K562 (cell line): ENCODE measurements around the gene RGS9. TPM values are rescaled to one million over a fixed set of nuclear protein-coding genes. Genes with fewer than 3 reads are reported as not detected.

Source experiments
- BCOR ChIP-seq: fragments of 450-650 bp; IDR thresholded peaks from 2 replicates; pipeline ENCODE4 v1.6.1; 2016
- HNRNPL ChIP-seq: fragments of 200-400 bp; formaldehyde crosslinking; IDR thresholded peaks from 2 replicates; pipeline ENCODE4 v1.6.1; 2017; ENCODE audit warnings: low read depth, mild to moderate bottlenecking, low read length
- MAFG ChIP-seq: fragments of 450-650 bp; conservative IDR thresholded peaks from 2 replicates; pipeline ENCODE4 v1.6.1; 2016; ENCODE audit warnings: missing genetic modification characterization, missing compliant biosample characterization
- NCOA6 ChIP-seq: fragments of 450-650 bp; IDR thresholded peaks from 2 replicates; pipeline ENCODE4 v1.6.1; 2017; ENCODE audit warnings: mild to moderate bottlenecking
- POLR2H ChIP-seq: IDR thresholded peaks from 2 replicates; pipeline ENCODE4 v1.6.1; 2016; ENCODE audit warnings: missing genetic modification characterization, low read depth, mild to moderate bottlenecking, control low read depth, missing compliant biosample characterization, moderate library complexity
- POU5F1 ChIP-seq: fragments of 150-350 bp; IDR thresholded peaks from 2 replicates; pipeline ENCODE4 v1.6.1; 2014; ENCODE audit warnings: borderline replicate concordance, low read length, low read depth, mild to moderate bottlenecking; ENCODE audit not compliant: partially characterized antibody
- RAD51 ChIP-seq: fragments of 450-650 bp; IDR thresholded peaks from 2 replicates; pipeline ENCODE4 v1.7.1; 2016; ENCODE audit warnings: low read depth, mild to moderate bottlenecking, borderline replicate concordance
- SAFB2 ChIP-seq: fragments of 200-400 bp; formaldehyde crosslinking; IDR thresholded peaks from 2 replicates; pipeline ENCODE4 v1.6.1; 2018; ENCODE audit warnings: borderline replicate concordance, low read length, low read depth, moderate library complexity; ENCODE audit not compliant: severe bottlenecking
- SREBF2 ChIP-seq: sonication (generic); formaldehyde crosslinking; IDR thresholded peaks from 2 replicates; pipeline ENCODE4 v1.4.0; 2020; ENCODE audit warnings: mild to moderate bottlenecking, missing genetic modification reagents
- TAF9B ChIP-seq: fragments of 450-650 bp; IDR thresholded peaks from 2 replicates; pipeline ENCODE4 v1.6.1; 2018; ENCODE audit warnings: mild to moderate bottlenecking; ENCODE audit not compliant: partially characterized antibody
- YY1 ChIP-seq, 3 experiments: IDR thresholded peaks; 2 replicates each; pipeline ENCODE4 v1.6.1; 2011; ENCODE audit warnings: low read length in 2 of 3, mild to moderate bottlenecking in 2 of 3, moderate library complexity in 2 of 3, borderline replicate concordance in 1 of 3, control low read depth in 1 of 3, low read depth in 1 of 3; ENCODE audit not compliant: insufficient read depth in 3 of 3, insufficient replicate concordance in 2 of 3, control insufficient read depth in 1 of 3, insufficient read length in 1 of 3; ENCODE audit errors: extremely low read depth in 1 of 3
- ZFX ChIP-seq: sonication (generic); formaldehyde crosslinking; IDR thresholded peaks from 2 replicates; pipeline ENCODE4 v1.8.0; 2022; ENCODE audit warnings: mild to moderate bottlenecking, missing genetic modification reagents, moderate library complexity
- polyA plus RNA-seq, 8 experiments: library from polyadenylated mRNA; depleted of rRNA in 4 of 8; stranded (reverse) in 5 of 8; unstranded in 3 of 8; fragments of >200 nt; fragmentation: Nextera tagmentation in 2 of 8; fragmentation: Illumina TruSeq in 1 of 8; extraction: Ambion mirVana in 2 of 8; extraction: Trizol in 1 of 8; gene quantifications; 2 replicates each; pipeline versions ENCODE4 v1.2.1 to v1.2.3, GENCODE V29; 2011 to 2014; ENCODE audit warnings: inconsistent platforms in 1 of 8, missing spikeins in 1 of 8
- total RNA-seq, 7 experiments: library from RNA; depleted of rRNA in 6 of 7; stranded (reverse); fragments of >200 nt in 6 of 7; fragmentation: Illumina TruSeq in 2 of 7; extraction: Trizol in 2 of 7; gene quantifications; 2 replicates each; pipeline versions ENCODE4 v1.2.1 to v1.2.3, GENCODE V29; 2011 to 2021; ENCODE audit warnings: low replicate concordance in 1 of 7
- TF ChIP-seq, protein P1 (sequence below): fragments of 250-450 bp; sonication (Bioruptor Pico); IDR thresholded peaks from 2 replicates; pipeline ENCODE4 v1.9.0; 2021; ENCODE audit warnings: mild to moderate bottlenecking, inconsistent platforms
- TF ChIP-seq, protein P2 (sequence below), 2 experiments: IDR thresholded peaks; 2 replicates each; pipeline ENCODE4 v1.6.1; 2011; ENCODE audit warnings: borderline replicate concordance in 1 of 2, control low read depth in 1 of 2, low read depth in 1 of 2, low read length in 1 of 2, mild to moderate bottlenecking in 1 of 2, mixed read lengths in 1 of 2, moderate library complexity in 1 of 2; ENCODE audit not compliant: insufficient read depth in 1 of 2, insufficient read length in 1 of 2, poor library complexity in 1 of 2, severe bottlenecking in 1 of 2; ENCODE audit errors: extremely low read depth in 1 of 2
- TF ChIP-seq, protein P3 (sequence below): fragments of 450-650 bp; IDR thresholded peaks from 2 replicates; pipeline ENCODE4 v1.6.1; 2016; ENCODE audit warnings: antibody characterized with exemption
- TF ChIP-seq, protein P4 (sequence below), 2 experiments: fragments of 450-650 bp in 1 of 2; sonication (generic) in 1 of 2; formaldehyde crosslinking in 1 of 2; IDR thresholded peaks in 1 of 2; conservative IDR thresholded peaks in 1 of 2; 2 replicates each; pipeline versions ENCODE4 v1.6.1 to v1.8.1; 2016 to 2023; ENCODE audit warnings: mild to moderate bottlenecking in 2 of 2, moderate library complexity in 2 of 2, inconsistent platforms in 1 of 2, missing genetic modification reagents in 1 of 2
- TF ChIP-seq, protein P5 (sequence below): sonication (generic); formaldehyde crosslinking; IDR thresholded peaks from 2 replicates; pipeline ENCODE4 v1.8.0; 2022; ENCODE audit warnings: missing genetic modification reagents, mild to moderate bottlenecking, moderate library complexity, borderline replicate concordance

Gene RGS9
- total and polyA plus RNA-seq, 9 of the 15 experiments (the other 6 are each of a cell fraction or from before 2014, with no cell fraction given), result 0.18 to 1.4 (median 0.55) TPM

DNA sequence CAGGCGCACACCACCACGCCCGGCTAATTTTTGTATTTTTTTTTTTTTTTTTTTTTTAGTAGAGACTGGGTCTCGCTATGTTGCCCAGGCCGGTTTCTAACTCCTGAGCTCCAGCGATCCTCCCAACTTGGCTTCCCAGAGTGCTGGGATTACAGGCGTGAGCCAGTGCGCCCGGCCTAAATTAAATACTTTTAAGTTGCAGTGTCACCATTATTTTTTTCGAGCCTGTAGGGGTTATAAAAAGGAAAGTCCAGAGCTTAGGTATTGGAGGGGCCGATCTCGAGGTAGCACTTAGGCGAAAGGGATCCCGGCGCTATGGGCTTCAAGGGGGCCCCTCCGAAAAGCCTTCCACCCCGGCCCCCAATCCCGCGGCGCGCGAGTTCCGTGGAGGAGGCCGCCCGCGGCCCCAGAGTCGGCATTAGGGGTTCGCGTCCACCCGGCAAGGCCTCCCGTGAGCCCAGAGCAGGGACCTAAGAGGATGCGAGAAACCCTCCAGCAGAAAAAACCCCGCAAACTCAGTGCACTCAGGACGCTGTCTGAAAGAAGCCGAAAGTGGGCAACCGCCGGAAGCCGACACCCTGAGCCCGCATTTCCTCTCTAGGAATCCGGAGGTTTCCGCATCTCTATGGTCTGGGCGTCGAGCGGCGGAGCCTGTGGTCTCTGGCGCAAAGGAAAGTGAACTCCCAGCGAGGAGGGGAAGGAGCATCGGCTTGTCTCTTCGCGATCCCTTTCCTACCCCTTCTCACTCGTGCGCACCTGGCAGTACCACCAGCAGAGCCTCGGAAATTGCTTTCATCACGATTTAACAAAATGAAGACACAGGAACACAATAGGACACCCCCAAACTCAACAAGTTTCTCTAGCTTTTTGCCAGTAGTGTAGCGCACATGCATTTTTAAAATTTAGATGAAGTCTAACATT lies 14.1 kb upstream of the RGS9 start (continued):
- TF ChIP-seq, protein P1, sequence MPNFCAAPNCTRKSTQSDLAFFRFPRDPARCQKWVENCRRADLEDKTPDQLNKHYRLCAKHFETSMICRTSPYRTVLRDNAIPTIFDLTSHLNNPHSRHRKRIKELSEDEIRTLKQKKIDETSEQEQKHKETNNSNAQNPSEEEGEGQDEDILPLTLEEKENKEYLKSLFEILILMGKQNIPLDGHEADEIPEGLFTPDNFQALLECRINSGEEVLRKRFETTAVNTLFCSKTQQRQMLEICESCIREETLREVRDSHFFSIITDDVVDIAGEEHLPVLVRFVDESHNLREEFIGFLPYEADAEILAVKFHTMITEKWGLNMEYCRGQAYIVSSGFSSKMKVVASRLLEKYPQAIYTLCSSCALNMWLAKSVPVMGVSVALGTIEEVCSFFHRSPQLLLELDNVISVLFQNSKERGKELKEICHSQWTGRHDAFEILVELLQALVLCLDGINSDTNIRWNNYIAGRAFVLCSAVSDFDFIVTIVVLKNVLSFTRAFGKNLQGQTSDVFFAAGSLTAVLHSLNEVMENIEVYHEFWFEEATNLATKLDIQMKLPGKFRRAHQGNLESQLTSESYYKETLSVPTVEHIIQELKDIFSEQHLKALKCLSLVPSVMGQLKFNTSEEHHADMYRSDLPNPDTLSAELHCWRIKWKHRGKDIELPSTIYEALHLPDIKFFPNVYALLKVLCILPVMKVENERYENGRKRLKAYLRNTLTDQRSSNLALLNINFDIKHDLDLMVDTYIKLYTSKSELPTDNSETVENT, result peak; percentile 99
- no peak for TF ChIP-seq BCOR
- TF ChIP-seq, protein P2, sequence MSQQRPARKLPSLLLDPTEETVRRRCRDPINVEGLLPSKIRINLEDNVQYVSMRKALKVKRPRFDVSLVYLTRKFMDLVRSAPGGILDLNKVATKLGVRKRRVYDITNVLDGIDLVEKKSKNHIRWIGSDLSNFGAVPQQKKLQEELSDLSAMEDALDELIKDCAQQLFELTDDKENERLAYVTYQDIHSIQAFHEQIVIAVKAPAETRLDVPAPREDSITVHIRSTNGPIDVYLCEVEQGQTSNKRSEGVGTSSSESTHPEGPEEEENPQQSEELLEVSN (IDR thresholded peaks at IDR 0.05; ENCODE audit: borderline replicate concordance in 1 of 2, extremely low read depth in 1 of 2, insufficient read depth in 1 of 2, insufficient read length in 1 of 2, low read depth in 1 of 2, low read length in 1 of 2, poor library complexity in 1 of 2, severe bottlenecking in 1 of 2), result peak; percentile 24 to 55
- TF ChIP-seq POLR2H (tag), result peak; percentile 76
- TF ChIP-seq SREBF2 (CRISPR knock-in tag), result no peak
- TF ChIP-seq, protein P3, sequence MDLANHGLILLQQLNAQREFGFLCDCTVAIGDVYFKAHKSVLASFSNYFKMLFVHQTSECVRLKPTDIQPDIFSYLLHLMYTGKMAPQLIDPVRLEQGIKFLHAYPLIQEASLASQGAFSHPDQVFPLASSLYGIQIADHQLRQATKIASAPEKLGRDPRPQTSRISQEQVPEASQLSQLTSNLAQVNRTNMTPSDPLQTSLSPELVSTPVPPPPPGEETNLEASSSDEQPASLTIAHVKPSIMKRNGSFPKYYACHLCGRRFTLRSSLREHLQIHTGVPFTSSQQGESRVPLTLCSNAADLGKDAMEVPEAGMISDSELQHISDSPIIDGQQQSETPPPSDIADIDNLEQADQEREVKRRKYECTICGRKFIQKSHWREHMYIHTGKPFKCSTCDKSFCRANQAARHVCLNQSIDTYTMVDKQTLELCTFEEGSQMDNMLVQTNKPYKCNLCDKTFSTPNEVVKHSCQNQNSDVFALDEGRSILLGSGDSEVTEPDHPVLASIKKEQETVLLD, result no peak
- TF ChIP-seq POU5F1, result no peak
- TF ChIP-seq SAFB2, result no peak
- TF ChIP-seq, protein P4, sequence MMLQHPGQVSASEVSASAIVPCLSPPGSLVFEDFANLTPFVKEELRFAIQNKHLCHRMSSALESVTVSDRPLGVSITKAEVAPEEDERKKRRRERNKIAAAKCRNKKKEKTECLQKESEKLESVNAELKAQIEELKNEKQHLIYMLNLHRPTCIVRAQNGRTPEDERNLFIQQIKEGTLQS (IDR thresholded peaks at IDR 0.05), result peak; percentile 8; the same call in 1 of the 2 replicates
- TF ChIP-seq, protein P4 (CRISPR knock-in tag; conservative IDR thresholded peaks at IDR 0.05), result no peak
- TF ChIP-seq MAFG, result no peak
- TF ChIP-seq YY1 (IDR thresholded peaks at IDR 0.05; ENCODE audit: borderline replicate concordance in 1 of 3, control insufficient read depth in 1 of 3, extremely low read depth in 1 of 3, insufficient read depth in 3 of 3, insufficient read length in 1 of 3, insufficient replicate concordance in 2 of 3, low read depth in 1 of 3, low read length in 2 of 3), result peak in 1 of 3 experiments; percentile 46
- TF ChIP-seq, protein P5, sequence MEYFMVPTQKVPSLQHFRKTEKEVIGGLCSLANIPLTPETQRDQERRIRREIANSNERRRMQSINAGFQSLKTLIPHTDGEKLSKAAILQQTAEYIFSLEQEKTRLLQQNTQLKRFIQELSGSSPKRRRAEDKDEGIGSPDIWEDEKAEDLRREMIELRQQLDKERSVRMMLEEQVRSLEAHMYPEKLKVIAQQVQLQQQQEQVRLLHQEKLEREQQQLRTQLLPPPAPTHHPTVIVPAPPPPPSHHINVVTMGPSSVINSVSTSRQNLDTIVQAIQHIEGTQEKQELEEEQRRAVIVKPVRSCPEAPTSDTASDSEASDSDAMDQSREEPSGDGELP (CRISPR knock-in tag), result peak; percentile 66
- peak; percentile 94 for TF ChIP-seq ZFX
- peak; percentile 93 for TF ChIP-seq TAF9B
- TF ChIP-seq NCOA6, result no peak
- TF ChIP-seq HNRNPL, result no peak
- no peak for TF ChIP-seq RAD51
